Fibroblast of lung (primary cell): ENCODE results near the gene CNN2. TPM values are rescaled to one million over a fixed set of nuclear protein-coding genes. Genes with fewer than 3 reads are reported as not detected.

Experiments used
- DNase-seq, 2 donors: peaks; one replicate each; pipeline versions ENCODE4 v3.0.0 to v3.0.0-alpha.2; 2010; ENCODE audit warnings: low read depth in 2 of 2
- H2AFZ ChIP-seq: 2 replicates; pipeline ENCODE4 v1.5.1; 2012; ENCODE audit warnings: low read length, control low read depth, inconsistent platforms
- H3K27ac ChIP-seq: 2 replicates; pipeline ENCODE4 v1.5.1; 2011; ENCODE audit warnings: low read length, control low read depth; ENCODE audit not compliant: insufficient read depth
- H3K27me3 ChIP-seq: 2 replicates; pipeline ENCODE4 v1.5.1; 2011; ENCODE audit warnings: mild to moderate bottlenecking, low read length; ENCODE audit not compliant: control insufficient read depth, insufficient read depth
- H3K36me3 ChIP-seq: 2 replicates; pipeline ENCODE4 v1.5.1; 2011; ENCODE audit warnings: low read length; ENCODE audit not compliant: control insufficient read depth, insufficient read depth
- H3K4me1 ChIP-seq: 2 replicates; pipeline ENCODE4 v1.5.1; 2011; ENCODE audit warnings: low read length; ENCODE audit not compliant: control insufficient read depth, insufficient read depth; ENCODE audit errors: extremely low read depth
- H3K4me2 ChIP-seq: 2 replicates; pipeline ENCODE4 v1.5.1; 2011; ENCODE audit warnings: low read length, control low read depth; ENCODE audit not compliant: insufficient read depth; ENCODE audit errors: extremely low read depth
- H3K4me3 ChIP-seq, 4 experiments: fragments of 200-600 bp in 1 of 4; sonication (generic) in 1 of 4; replicated peaks in 1 of 4; 2 replicates each; pipeline ENCODE4 v1.5.1; 2011 to 2016; ENCODE audit warnings: low read length in 4 of 4, low read depth in 3 of 4, mild to moderate bottlenecking in 3 of 4, control low read depth in 2 of 4, inconsistent platforms in 1 of 4, mixed read lengths in 1 of 4; ENCODE audit not compliant: insufficient read depth in 1 of 4; ENCODE audit errors: control extremely low read depth in 1 of 4
- H3K79me2 ChIP-seq: 2 replicates; pipeline ENCODE4 v1.5.1; 2012; ENCODE audit warnings: mild to moderate bottlenecking, low read length, inconsistent platforms; ENCODE audit not compliant: control insufficient read depth, insufficient read depth
- H3K9ac ChIP-seq: 2 replicates; pipeline ENCODE4 v1.5.1; 2011; ENCODE audit warnings: mild to moderate bottlenecking, low read length, control low read depth; ENCODE audit not compliant: insufficient read depth
- H3K9me3 ChIP-seq: 2 replicates; pipeline ENCODE4 v1.5.1; 2012; ENCODE audit warnings: low read depth, low read length; ENCODE audit not compliant: control insufficient read depth, insufficient read depth
- H4K20me1 ChIP-seq: 2 replicates; pipeline ENCODE4 v1.5.1; 2011; ENCODE audit warnings: low read length; ENCODE audit not compliant: control insufficient read depth, insufficient read depth; ENCODE audit errors: extremely low read depth
- EZH2 ChIP-seq: IDR thresholded peaks from 2 replicates; pipeline ENCODE4 v1.5.1; 2012; ENCODE audit warnings: low read length, control low read depth, mild to moderate bottlenecking; ENCODE audit errors: missing control alignments
- polyA plus RNA-seq, 2 donors: library from polyadenylated mRNA; depleted of rRNA in 1 of 2; stranded (reverse) in 1 of 2; unstranded in 1 of 2; fragments of >200 nt; gene quantifications; 2 replicates each; pipeline ENCODE4 v1.2.1, GENCODE V29; 2011 to 2012; ENCODE audit warnings: missing spikeins in 1 of 2
- total RNA-seq: library from RNA; depleted of rRNA; stranded (reverse); fragments of >200 nt; gene quantifications from 2 replicates; pipeline ENCODE4 v1.2.1, GENCODE V29; 2014
- TF ChIP-seq, protein P1 (sequence below), 2 donors: IDR thresholded peaks in 1 of 2; conservative IDR thresholded peaks in 1 of 2; 1 replicate in 1 of 2; 2 replicates in 1 of 2; pipeline ENCODE4 v1.5.1; 2011 to 2012; ENCODE audit warnings: low read length in 2 of 2, control low read depth in 1 of 2, inconsistent platforms in 1 of 2, low read depth in 1 of 2, mild to moderate bottlenecking in 1 of 2

CNN2 gene
- total and polyA plus RNA-seq, 2 donors (not counting 1 experiment from before 2014, with no cell fraction given) = 194 to 473 TPM

DNA sequence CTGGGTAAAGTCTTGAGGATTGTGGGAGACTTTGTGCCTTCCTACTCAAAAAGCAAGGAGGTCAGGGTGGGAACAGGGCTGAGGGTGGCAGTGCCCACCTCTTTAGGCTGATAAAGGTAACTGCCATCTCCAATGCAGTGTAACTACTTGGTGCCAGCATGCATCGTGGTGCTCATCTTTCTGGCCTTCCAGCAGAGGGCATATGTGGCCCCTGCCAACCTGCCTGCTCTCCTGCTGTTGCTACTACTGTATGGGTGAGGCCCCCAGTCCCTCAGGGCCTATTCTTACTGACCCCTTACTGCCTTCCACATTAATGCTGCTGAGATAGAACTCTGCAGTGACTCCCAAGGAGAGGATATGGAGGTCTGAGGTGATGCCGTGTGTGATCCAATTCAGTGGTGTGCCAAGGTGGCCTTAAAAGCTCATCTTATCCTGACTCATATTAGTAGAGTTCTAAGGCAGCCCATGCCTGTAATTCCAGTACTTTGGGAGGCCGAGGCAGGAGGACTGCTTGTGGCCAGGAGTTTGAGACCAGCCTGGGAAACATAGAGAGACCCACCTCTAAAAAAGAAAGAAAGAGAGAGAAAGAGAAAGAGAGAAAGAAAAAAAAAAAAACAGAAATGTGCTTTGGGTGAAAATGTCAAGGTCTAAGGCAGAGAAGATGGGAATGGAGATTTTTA is 30.9 kb downstream of the CNN2 start:
- Histone ChIP-seq H3K27ac (no peak overlapping the region), H3K4me1 (no peaks in the 10 kb centered on the region), H3K27me3 (no peaks in the 10 kb centered on the region), H3K9me3 (peaks cover 5% of the 10 kb centered on the region), H3K9ac (no peak overlapping the region), H3K4me2 (no peak overlapping the region), H4K20me1 (no peaks in the 10 kb centered on the region), H3K36me3 (no peaks in the 10 kb centered on the region), H3K4me3 (no peak overlapping the region), H2AFZ (no peak overlapping the region), H3K79me2 (no peaks in the 10 kb centered on the region)
- DNase-seq = peak; percentile 67 to 80
- TF ChIP-seq, protein P1, sequence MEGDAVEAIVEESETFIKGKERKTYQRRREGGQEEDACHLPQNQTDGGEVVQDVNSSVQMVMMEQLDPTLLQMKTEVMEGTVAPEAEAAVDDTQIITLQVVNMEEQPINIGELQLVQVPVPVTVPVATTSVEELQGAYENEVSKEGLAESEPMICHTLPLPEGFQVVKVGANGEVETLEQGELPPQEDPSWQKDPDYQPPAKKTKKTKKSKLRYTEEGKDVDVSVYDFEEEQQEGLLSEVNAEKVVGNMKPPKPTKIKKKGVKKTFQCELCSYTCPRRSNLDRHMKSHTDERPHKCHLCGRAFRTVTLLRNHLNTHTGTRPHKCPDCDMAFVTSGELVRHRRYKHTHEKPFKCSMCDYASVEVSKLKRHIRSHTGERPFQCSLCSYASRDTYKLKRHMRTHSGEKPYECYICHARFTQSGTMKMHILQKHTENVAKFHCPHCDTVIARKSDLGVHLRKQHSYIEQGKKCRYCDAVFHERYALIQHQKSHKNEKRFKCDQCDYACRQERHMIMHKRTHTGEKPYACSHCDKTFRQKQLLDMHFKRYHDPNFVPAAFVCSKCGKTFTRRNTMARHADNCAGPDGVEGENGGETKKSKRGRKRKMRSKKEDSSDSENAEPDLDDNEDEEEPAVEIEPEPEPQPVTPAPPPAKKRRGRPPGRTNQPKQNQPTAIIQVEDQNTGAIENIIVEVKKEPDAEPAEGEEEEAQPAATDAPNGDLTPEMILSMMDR (conservative IDR thresholded peaks at IDR 0.05 in 1 of 2, IDR thresholded peaks at IDR 0.05 in 1 of 2; ENCODE audit: low read depth in 1 of 2, low read length in 2 of 2) = no peak
- TF ChIP-seq EZH2 = no peak

DNA sequence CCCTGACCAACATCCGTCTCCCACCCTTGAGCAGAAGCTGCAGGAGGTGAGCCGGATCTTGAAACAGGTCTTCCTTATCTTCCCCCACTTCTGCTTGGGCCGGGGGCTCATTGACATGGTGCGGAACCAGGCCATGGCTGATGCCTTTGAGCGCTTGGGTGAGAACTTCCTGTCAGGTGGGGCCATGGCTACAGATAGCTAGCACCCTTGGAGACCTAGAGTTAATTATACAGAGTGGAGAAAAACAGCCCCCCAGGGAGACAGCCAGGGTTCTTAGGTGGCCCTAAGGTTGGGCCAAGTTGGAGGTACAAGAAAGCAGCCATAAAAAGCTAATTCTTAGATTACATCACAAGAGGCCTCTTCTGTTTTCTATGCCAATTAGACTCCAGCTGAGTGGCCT is 31.7 kb downstream of the CNN2 start:
- TF ChIP-seq, protein P1 (conservative IDR thresholded peaks at IDR 0.05 in 1 of 2, IDR thresholded peaks at IDR 0.05 in 1 of 2; ENCODE audit: low read depth in 1 of 2, low read length in 2 of 2) = no peak
- no peak for TF ChIP-seq EZH2
- Histone ChIP-seq H3K4me1 (no peaks in the 10 kb centered on the region), H3K9ac (no peak overlapping the region), H3K27me3 (no peaks in the 10 kb centered on the region), H2AFZ (no peak overlapping the region), H3K27ac (no peak overlapping the region), H3K36me3 (no peaks in the 10 kb centered on the region), H3K4me2 (no peak overlapping the region), H3K4me3 (no peak overlapping the region), H4K20me1 (no peaks in the 10 kb centered on the region), H3K9me3 (peaks cover 5% of the 10 kb centered on the region), H3K79me2 (no peaks in the 10 kb centered on the region)
- DNase-seq = no peak

- Histone ChIP-seq H3K4me2 (no peak overlapping the region), H2AFZ (no peak overlapping the region), H3K36me3 (no peaks in the 10 kb centered on the region), H3K27ac (no peak overlapping the region), H3K4me1 (no peaks in the 10 kb centered on the region), H3K79me2 (no peaks in the 10 kb centered on the region), H4K20me1 (no peaks in the 10 kb centered on the region), H3K9ac (no peak overlapping the region), H3K9me3 (peaks cover 5% of the 10 kb centered on the region), H3K4me3 (no peak overlapping the region), H3K27me3 (no peaks in the 10 kb centered on the region)
- TF ChIP-seq EZH2 = no peak
- TF ChIP-seq, protein P1 (conservative IDR thresholded peaks at IDR 0.05 in 1 of 2, IDR thresholded peaks at IDR 0.05 in 1 of 2; ENCODE audit: low read depth in 1 of 2, low read length in 2 of 2) = no peak
- DNase-seq = no peak
Observed at GRCh38 chr19:1060689-1061088, 34.3 kb downstream of the CNN2 start.
